HepG2 (cell line): ENCODE results near the gene NTN3. TPM values are rescaled to one million over a fixed set of nuclear protein-coding genes. Genes with fewer than 3 reads are reported as not detected.

Experiments used
- BRCA1 ChIP-seq: sonication (generic); formaldehyde crosslinking; IDR thresholded peaks from 2 replicates; pipeline ENCODE4 v1.4.0; 2020; ENCODE audit warnings: missing genetic modification reagents
- KLF12 ChIP-seq: sonication (generic); formaldehyde crosslinking; IDR thresholded peaks from 2 replicates; pipeline ENCODE4 v1.4.0; 2020; ENCODE audit warnings: missing genetic modification reagents, borderline replicate concordance
- MAFK ChIP-seq, 2 experiments: IDR thresholded peaks in 1 of 2; conservative IDR thresholded peaks in 1 of 2; 2 replicates each; pipeline ENCODE4 v1.6.1; 2011; ENCODE audit warnings: improper control_type of control experiment in 2 of 2, low read length in 2 of 2
- NONO ChIP-seq, 2 experiments: fragments of 450-650 bp in 1 of 2; sonication (generic) in 1 of 2; formaldehyde crosslinking in 1 of 2; IDR thresholded peaks in 1 of 2; conservative IDR thresholded peaks in 1 of 2; 2 replicates each; pipeline versions ENCODE4 v1.6.1 to v1.8.0; 2017 to 2022; ENCODE audit warnings: mild to moderate bottlenecking in 1 of 2, missing genetic modification reagents in 1 of 2, moderate library complexity in 1 of 2
- RXRB ChIP-seq: IDR thresholded peaks from 2 replicates; pipeline ENCODE4 v1.6.1; 2016; ENCODE audit warnings: borderline replicate concordance, missing genetic modification reagents, missing compliant biosample characterization
- SIX4 ChIP-seq: sonication (generic); formaldehyde crosslinking; IDR thresholded peaks from 2 replicates; pipeline ENCODE4 v1.4.0; 2020; ENCODE audit warnings: missing genetic modification reagents
- SP2 ChIP-seq: sonication (generic); formaldehyde crosslinking; IDR thresholded peaks from 2 replicates; pipeline ENCODE4 v1.5.1; 2020; ENCODE audit warnings: mild to moderate bottlenecking, missing genetic modification reagents
- ZFP90 ChIP-seq: sonication (generic); formaldehyde crosslinking; IDR thresholded peaks from 2 replicates; pipeline ENCODE4 v1.8.0; 2022; ENCODE audit warnings: missing genetic modification reagents, mild to moderate bottlenecking, inconsistent platforms, borderline replicate concordance
- ZNF101 ChIP-seq: sonication (generic); formaldehyde crosslinking; IDR thresholded peaks from 2 replicates; pipeline ENCODE4 v1.4.0; 2020; ENCODE audit warnings: mild to moderate bottlenecking, low read depth, missing genetic modification reagents, borderline replicate concordance
- ZNF557 ChIP-seq: sonication (generic); formaldehyde crosslinking; IDR thresholded peaks from 2 replicates; pipeline ENCODE4 v1.4.0; 2020; ENCODE audit warnings: missing genetic modification reagents
- ZNF564 ChIP-seq: sonication (generic); formaldehyde crosslinking; IDR thresholded peaks from 2 replicates; pipeline ENCODE4 v1.8.1; 2023; ENCODE audit warnings: mild to moderate bottlenecking, missing genetic modification reagents
- ZNF747 ChIP-seq: sonication (generic); formaldehyde crosslinking; IDR thresholded peaks from 2 replicates; pipeline ENCODE4 v1.8.1; 2023; ENCODE audit warnings: missing genetic modification reagents, mild to moderate bottlenecking, borderline replicate concordance
- ZNF83 ChIP-seq: sonication (generic); formaldehyde crosslinking; IDR thresholded peaks from 2 replicates; pipeline ENCODE4 v1.4.0; 2020; ENCODE audit warnings: missing genetic modification reagents, mild to moderate bottlenecking, borderline replicate concordance
- polyA plus RNA-seq, 8 experiments: library from polyadenylated mRNA; depleted of rRNA in 3 of 8; stranded (reverse) in 7 of 8; unstranded in 1 of 8; fragments of >200 nt; fragmentation: Illumina TruSeq in 4 of 8; extraction: Trizol in 4 of 8; gene quantifications; 2 replicates each; pipeline versions ENCODE4 v1.2.1 to v1.2.3, GENCODE V29; 2011 to 2016; ENCODE audit warnings: low read depth in 4 of 8, missing spikeins in 1 of 8, mixed read lengths in 1 of 8; ENCODE audit not compliant: insufficient read depth in 1 of 8
- total RNA-seq, 5 experiments: library from RNA; depleted of rRNA; stranded (reverse); fragments of >200 nt; fragmentation: Illumina TruSeq; extraction: Trizol; gene quantifications; 2 replicates each; pipeline ENCODE4 v1.2.3, GENCODE V29; 2016; ENCODE audit warnings: low read depth in 1 of 5
- TF ChIP-seq, protein P1 (sequence below): sonication (generic); formaldehyde crosslinking; IDR thresholded peaks from 2 replicates; pipeline ENCODE4 v1.9.0; 2022; ENCODE audit warnings: low read depth, missing genetic modification reagents
- TF ChIP-seq, protein P2 (sequence below): sonication (generic); formaldehyde crosslinking; IDR thresholded peaks from 2 replicates; pipeline ENCODE4 v1.5.0; 2020; ENCODE audit warnings: mild to moderate bottlenecking, low read depth, missing genetic modification reagents, borderline replicate concordance
- TF ChIP-seq, protein P3 (sequence below): sonication (generic); formaldehyde crosslinking; IDR thresholded peaks from 2 replicates; pipeline ENCODE4 v1.5.0; 2020; ENCODE audit warnings: mild to moderate bottlenecking, missing genetic modification reagents
- TF ChIP-seq, protein P4 (sequence below): sonication (generic); formaldehyde crosslinking; IDR thresholded peaks from 2 replicates; pipeline ENCODE4 v1.5.1; 2020; ENCODE audit warnings: missing genetic modification reagents, mild to moderate bottlenecking, borderline replicate concordance

The NTN3 gene
- total and polyA plus RNA-seq, 2 of the 13 experiments (the other 11 are each of a cell fraction or from before 2014, with no cell fraction given) = 0.09 to 0.20 TPM

DNA sequence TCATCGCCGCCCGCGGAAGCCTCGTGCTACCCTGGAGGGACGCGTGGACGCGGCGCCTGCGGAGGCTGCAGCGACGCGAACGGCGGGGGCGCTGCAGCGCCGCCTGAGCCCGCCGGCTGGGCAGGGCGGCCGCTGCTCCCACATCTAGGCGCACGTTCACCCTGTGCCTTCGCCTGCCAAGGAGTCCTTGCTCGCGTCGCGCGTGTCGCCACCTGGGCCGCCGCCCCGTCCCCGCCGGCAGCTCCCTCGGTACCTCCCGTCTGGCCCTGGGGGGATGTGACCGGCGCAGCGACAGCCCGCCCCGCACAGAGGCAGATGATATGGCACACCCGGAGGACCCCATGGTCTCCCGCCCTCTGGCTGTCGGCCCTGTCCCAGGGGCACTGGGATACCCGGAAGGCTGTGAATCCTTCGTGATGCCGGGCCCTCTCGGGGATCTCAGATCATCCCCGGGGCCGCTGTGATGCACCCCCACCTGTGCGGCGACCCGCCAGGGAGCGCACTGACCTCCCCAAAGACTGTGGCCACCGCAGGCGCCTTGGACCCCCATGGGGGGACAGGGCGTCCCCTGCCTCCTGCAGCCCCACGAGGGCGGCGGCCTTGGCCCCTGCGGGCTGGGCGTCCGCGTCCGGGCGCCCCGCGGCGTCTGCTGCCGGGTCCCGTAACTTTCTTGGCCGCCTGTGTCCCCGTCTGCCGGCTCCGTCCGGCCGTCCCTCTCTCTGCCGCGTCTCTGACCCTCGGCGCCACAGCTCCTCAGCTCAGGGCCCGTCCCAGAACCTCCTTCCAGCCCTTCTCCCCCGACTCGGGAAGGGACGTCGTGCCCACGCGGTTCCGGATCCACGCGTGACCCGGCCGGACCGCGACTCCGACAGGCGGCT lies 3.1 kb downstream of the NTN3 start (continued):
- TF ChIP-seq, protein P1, sequence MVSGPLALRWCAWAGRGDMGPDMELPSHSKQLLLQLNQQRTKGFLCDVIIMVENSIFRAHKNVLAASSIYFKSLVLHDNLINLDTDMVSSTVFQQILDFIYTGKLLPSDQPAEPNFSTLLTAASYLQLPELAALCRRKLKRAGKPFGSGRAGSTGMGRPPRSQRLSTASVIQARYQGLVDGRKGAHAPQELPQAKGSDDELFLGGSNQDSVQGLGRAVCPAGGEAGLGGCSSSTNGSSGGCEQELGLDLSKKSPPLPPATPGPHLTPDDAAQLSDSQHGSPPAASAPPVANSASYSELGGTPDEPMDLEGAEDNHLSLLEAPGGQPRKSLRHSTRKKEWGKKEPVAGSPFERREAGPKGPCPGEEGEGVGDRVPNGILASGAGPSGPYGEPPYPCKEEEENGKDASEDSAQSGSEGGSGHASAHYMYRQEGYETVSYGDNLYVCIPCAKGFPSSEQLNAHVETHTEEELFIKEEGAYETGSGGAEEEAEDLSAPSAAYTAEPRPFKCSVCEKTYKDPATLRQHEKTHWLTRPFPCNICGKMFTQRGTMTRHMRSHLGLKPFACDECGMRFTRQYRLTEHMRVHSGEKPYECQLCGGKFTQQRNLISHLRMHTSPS (CRISPR knock-in tag) = peak; percentile 23; the same call in 1 of the 2 replicates
- TF ChIP-seq ZNF101 (CRISPR knock-in tag) (no peak), ZNF83 (0 out of 2 replicates have a peak, but pooled peaks have one; percentile 19), ZNF557 (CRISPR knock-in tag) (0 out of 2 replicates have a peak, but pooled peaks have one; percentile 34), ZFP90 (no peak), ZNF747 (0 out of 2 replicates have a peak, but pooled peaks have one; percentile 32), MAFK (conservative IDR thresholded peaks at IDR 0.05 in 1 of 2, IDR thresholded peaks at IDR 0.05 in 1 of 2; ENCODE audit: low read length in 2 of 2) (no peak), SIX4 (CRISPR knock-in tag) (no peak), RXRB (CRISPR knock-in tag) (no peak), ZNF564 (CRISPR knock-in tag) (peak; percentile 57), SP2 (CRISPR knock-in tag) (0 out of 2 replicates have a peak, but pooled peaks have one; percentile 10), KLF12 (CRISPR knock-in tag) (no peak), BRCA1 (CRISPR knock-in tag) (0 out of 2 replicates have a peak, but pooled peaks have one; percentile 26), NONO (IDR thresholded peaks at IDR 0.05) (no peak), NONO (CRISPR knock-in tag; conservative IDR thresholded peaks at IDR 0.05) (peak; percentile 38; the same call in 1 of the 2 replicates)
- TF ChIP-seq, protein P2, sequence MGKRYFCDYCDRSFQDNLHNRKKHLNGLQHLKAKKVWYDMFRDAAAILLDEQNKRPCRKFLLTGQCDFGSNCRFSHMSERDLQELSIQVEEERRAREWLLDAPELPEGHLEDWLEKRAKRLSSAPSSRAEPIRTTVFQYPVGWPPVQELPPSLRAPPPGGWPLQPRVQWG = no peak
- TF ChIP-seq, protein P3, sequence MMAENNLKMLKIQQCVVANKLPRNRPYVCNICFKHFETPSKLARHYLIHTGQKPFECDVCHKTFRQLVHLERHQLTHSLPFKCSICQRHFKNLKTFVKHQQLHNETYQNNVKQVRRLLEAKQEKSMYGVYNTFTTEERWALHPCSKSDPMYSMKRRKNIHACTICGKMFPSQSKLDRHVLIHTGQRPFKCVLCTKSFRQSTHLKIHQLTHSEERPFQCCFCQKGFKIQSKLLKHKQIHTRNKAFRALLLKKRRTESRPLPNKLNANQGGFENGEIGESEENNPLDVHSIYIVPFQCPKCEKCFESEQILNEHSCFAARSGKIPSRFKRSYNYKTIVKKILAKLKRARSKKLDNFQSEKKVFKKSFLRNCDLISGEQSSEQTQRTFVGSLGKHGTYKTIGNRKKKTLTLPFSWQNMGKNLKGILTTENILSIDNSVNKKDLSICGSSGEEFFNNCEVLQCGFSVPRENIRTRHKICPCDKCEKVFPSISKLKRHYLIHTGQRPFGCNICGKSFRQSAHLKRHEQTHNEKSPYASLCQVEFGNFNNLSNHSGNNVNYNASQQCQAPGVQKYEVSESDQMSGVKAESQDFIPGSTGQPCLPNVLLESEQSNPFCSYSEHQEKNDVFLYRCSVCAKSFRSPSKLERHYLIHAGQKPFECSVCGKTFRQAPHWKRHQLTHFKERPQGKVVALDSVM = 0 out of 2 replicates have a peak, but pooled peaks have one; percentile 20
- TF ChIP-seq, protein P4, sequence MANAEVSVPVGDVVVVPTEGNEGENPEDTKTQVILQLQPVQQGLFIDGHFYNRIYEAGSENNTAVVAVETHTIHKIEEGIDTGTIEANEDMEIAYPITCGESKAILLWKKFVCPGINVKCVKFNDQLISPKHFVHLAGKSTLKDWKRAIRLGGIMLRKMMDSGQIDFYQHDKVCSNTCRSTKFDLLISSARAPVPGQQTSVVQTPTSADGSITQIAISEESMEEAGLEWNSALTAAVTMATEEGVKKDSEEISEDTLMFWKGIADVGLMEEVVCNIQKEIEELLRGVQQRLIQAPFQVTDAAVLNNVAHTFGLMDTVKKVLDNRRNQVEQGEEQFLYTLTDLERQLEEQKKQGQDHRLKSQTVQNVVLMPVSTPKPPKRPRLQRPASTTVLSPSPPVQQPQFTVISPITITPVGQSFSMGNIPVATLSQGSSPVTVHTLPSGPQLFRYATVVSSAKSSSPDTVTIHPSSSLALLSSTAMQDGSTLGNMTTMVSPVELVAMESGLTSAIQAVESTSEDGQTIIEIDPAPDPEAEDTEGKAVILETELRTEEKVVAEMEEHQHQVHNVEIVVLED = 0 out of 2 replicates have a peak, but pooled peaks have one; percentile 43
